IMR-90 (cell line): ENCODE results near the gene TDRD12. TPM values are rescaled to one million over a fixed set of nuclear protein-coding genes. Genes with fewer than 3 reads are reported as not detected.

Experiments used
- ATAC-seq: fragments of 200-7000 bp; cut with Tn5 transposase; 2 replicates; pipeline ENCODE4 v1.9.1; 2020; ENCODE audit warnings: low read depth, mild to moderate bottlenecking, moderate library complexity
- BruUV-seq: library from RNA; stranded (reverse); fragments of 400-500 nt; replicated peaks from 2 replicates; lab custom pipeline; 2021; lab: Mats Ljungman, UMichigan
- CTCF ChIA-PET: fragments of 300-600 bp; formaldehyde crosslinking; extraction: SDS; loops from one replicate; lab custom pipeline; 2021; ENCODE audit warnings: antibody characterized with exemption; lab: Yijun Ruan, JAX
- POLR2A ChIA-PET: fragments of 300-600 bp; sonication (Branson Sonifier 250); formaldehyde crosslinking; loops from one replicate; lab custom pipeline; 2022; ENCODE audit warnings: antibody characterized with exemption; ENCODE audit not compliant: unreplicated experiment; lab: Charles Lee
- DNase-seq: peaks from one replicate; pipeline ENCODE4 v3.0.0; 2013
- H2AFZ ChIP-seq: replicated peaks from 2 replicates; pipeline ENCODE3; 2013; ENCODE audit warnings: low read length, mild to moderate bottlenecking; ENCODE audit not compliant: poor library complexity
- H2AK5ac ChIP-seq: 2 replicates; pipeline ENCODE4 v1.6.1; 2013; ENCODE audit warnings: low read depth, low read length, inconsistent platforms
- H2AK9ac ChIP-seq: replicated peaks from 2 replicates; pipeline ENCODE3; 2013; ENCODE audit warnings: mild to moderate bottlenecking, low read depth, low read length, moderate library complexity; ENCODE audit not compliant: poor library complexity
- H2BK120ac ChIP-seq: 2 replicates; pipeline ENCODE4 v1.6.1; 2013; ENCODE audit warnings: low read depth, low read length, inconsistent platforms
- H2BK15ac ChIP-seq: 3 replicates; pipeline ENCODE4 v1.6.1; 2013; ENCODE audit warnings: low read depth, low read length, inconsistent platforms
- H2BK20ac ChIP-seq: 2 replicates; pipeline ENCODE4 v1.6.1; 2013; ENCODE audit warnings: low read depth, mild to moderate bottlenecking, inconsistent platforms, low read length, moderate library complexity
- H2BK5ac ChIP-seq: 2 replicates; pipeline ENCODE4 v1.6.1; 2013; ENCODE audit warnings: mild to moderate bottlenecking, low read depth, low read length, inconsistent platforms; ENCODE audit not compliant: poor library complexity, severe bottlenecking
- H3K14ac ChIP-seq: replicated peaks from 2 replicates; pipeline ENCODE4 v1.6.1; 2013; ENCODE audit warnings: low read depth, low read length, inconsistent platforms
- H3K18ac ChIP-seq: 2 replicates; pipeline ENCODE4 v1.6.1; 2013; ENCODE audit warnings: low read depth, low read length, control low read depth
- H3K23ac ChIP-seq: 2 replicates; pipeline ENCODE4 v1.6.1; 2013; ENCODE audit warnings: low read depth, low read length, inconsistent platforms
- H3K27ac ChIP-seq: 2 replicates; pipeline ENCODE4 v1.5.1; 2013; ENCODE audit warnings: mild to moderate bottlenecking, control low read depth, low read length; ENCODE audit not compliant: insufficient read depth
- H3K27me3 ChIP-seq: 2 replicates; pipeline ENCODE4 v1.6.1; 2013; ENCODE audit warnings: low read length; ENCODE audit not compliant: control insufficient read depth, insufficient read depth
- H3K36me3 ChIP-seq: 2 replicates; pipeline ENCODE4 v1.6.1; 2013; ENCODE audit warnings: low read length, mixed read lengths; ENCODE audit not compliant: control insufficient read depth, insufficient read depth
- H3K4ac ChIP-seq: 2 replicates; pipeline ENCODE4 v1.6.1; 2013; ENCODE audit warnings: low read depth, low read length, inconsistent platforms
- H3K4me1 ChIP-seq: 2 replicates; pipeline ENCODE4 v1.6.1; 2013; ENCODE audit warnings: low read length, mixed read lengths; ENCODE audit not compliant: control insufficient read depth, insufficient read depth
- H3K4me2 ChIP-seq: 2 replicates; pipeline ENCODE4 v1.6.1; 2013; ENCODE audit warnings: low read depth, mild to moderate bottlenecking, control low read depth, low read length, moderate library complexity
- H3K4me3 ChIP-seq: 2 replicates; pipeline ENCODE4 v1.5.1; 2013; ENCODE audit warnings: low read depth, mild to moderate bottlenecking, control low read depth, low read length, moderate library complexity; ENCODE audit not compliant: insufficient read depth
- H3K56ac ChIP-seq: 2 replicates; pipeline ENCODE4 v1.6.1; 2013; ENCODE audit warnings: low read length, inconsistent platforms; ENCODE audit not compliant: insufficient read depth; ENCODE audit errors: extremely low read depth
- H3K79me1 ChIP-seq, 2 experiments: 2 replicates each; pipeline ENCODE4 v1.6.1; 2013; ENCODE audit warnings: low read length in 2 of 2, inconsistent platforms in 1 of 2, low read depth in 1 of 2
- H3K9ac ChIP-seq: 2 replicates; pipeline ENCODE4 v1.6.1; 2013; ENCODE audit warnings: low read depth, low read length, control low read depth
- H3K9me1 ChIP-seq: 2 replicates; pipeline ENCODE4 v1.6.1; 2013; ENCODE audit warnings: low read length, inconsistent platforms; ENCODE audit not compliant: insufficient read depth
- H3K9me3 ChIP-seq: 2 replicates; pipeline ENCODE4 v1.6.1; 2013; ENCODE audit warnings: low read length; ENCODE audit not compliant: control insufficient read depth, insufficient read depth
- H4K20me1 ChIP-seq: 2 replicates; pipeline ENCODE4 v1.6.1; 2013; ENCODE audit warnings: low read length, inconsistent platforms; ENCODE audit not compliant: insufficient read depth
- H4K5ac ChIP-seq: 2 replicates; pipeline ENCODE4 v1.6.1; 2013; ENCODE audit warnings: mild to moderate bottlenecking, low read depth, low read length, control low read depth
- H4K8ac ChIP-seq, 2 experiments: 2 replicates each; pipeline ENCODE4 v1.6.1; 2013; ENCODE audit warnings: low read depth in 2 of 2, low read length in 2 of 2, control low read depth in 1 of 2, inconsistent platforms in 1 of 2
- H4K91ac ChIP-seq: 2 replicates; pipeline ENCODE4 v1.6.1; 2013; ENCODE audit warnings: low read depth, low read length, inconsistent platforms; ENCODE audit not compliant: insufficient read depth
- BHLHE40 ChIP-seq: fragments of 150-350 bp; IDR thresholded peaks from 2 replicates; pipeline ENCODE4 v1.6.1; 2016; ENCODE audit warnings: mild to moderate bottlenecking, low read depth, low read length
- FOS ChIP-seq: fragments of 150-350 bp; IDR thresholded peaks from 2 replicates; pipeline ENCODE4 v1.6.1; 2016; ENCODE audit warnings: low read depth, low read length
- MAFK ChIP-seq: IDR thresholded peaks from 2 replicates; pipeline ENCODE4 v1.6.1; 2012; ENCODE audit warnings: low read depth, low read length, improper control_type of control experiment
- MAZ ChIP-seq: IDR thresholded peaks from 2 replicates; pipeline ENCODE4 v1.6.1; 2012; ENCODE audit warnings: low read depth, mild to moderate bottlenecking, low read length, improper control_type of control experiment, moderate library complexity, borderline replicate concordance
- RAD21 ChIP-seq: IDR thresholded peaks from 2 replicates; pipeline ENCODE4 v1.6.1; 2012; ENCODE audit warnings: low read length, improper control_type of control experiment
- WGBS, 2 experiments: methylation state at CpG; one replicate each; pipeline versions ENCODE4 v1.1.5 to v1.1.7; 2013; ENCODE audit warnings: missing lambda C conversion rate in 2 of 2; ENCODE audit not compliant: insufficient read length in 1 of 2; ENCODE audit errors: extremely low coverage in 2 of 2; 5-methylcytosine and 5-hydroxymethylcytosine counted together
- dilution Hi-C: fragments of 300-500 bp; cut with HindIII; formaldehyde crosslinking; loops from one replicate; pipeline ENCODE4 v1.14.3; 2018; ENCODE audit warnings: low sequenced_read_pairs; ENCODE audit not compliant: unreplicated experiment
- in situ Hi-C: fragments of 300-500 bp; cut with MboI; formaldehyde crosslinking; loops from 3 replicates; pipeline ENCODE4 v1.14.3; 2019; ENCODE audit warnings: low sequenced_read_pairs, inconsistent platforms, mixed read lengths
- intact Hi-C: fragments of 100-400 bp; cut with micrococcal nuclease; formaldehyde crosslinking; loops from 2 replicates; pipeline ENCODE4 v1.10.0; 2022
- polyA plus RNA-seq, 3 experiments: library from polyadenylated mRNA; depleted of rRNA; stranded (reverse); fragments of >200 nt; gene quantifications; 2 replicates each; pipeline ENCODE4 v1.2.3, GENCODE V29; 2012; ENCODE audit warnings: low replicate concordance in 1 of 3
- total RNA-seq: library from RNA; depleted of rRNA; stranded (reverse); fragments of >200 nt; gene quantifications from 2 replicates; pipeline ENCODE4 v1.2.3, GENCODE V29; 2012
- TF ChIP-seq, protein P1 (sequence below): fragments of 150-350 bp; IDR thresholded peaks from 2 replicates; pipeline ENCODE4 v1.6.1; 2017; ENCODE audit warnings: mild to moderate bottlenecking, antibody characterized with exemption, low read length, low read depth

Gene TDRD12
- total and polyA plus RNA-seq, 2 of the 4 experiments (the other 2 are of a cell fraction) = under 0.01 to 0.07 TPM

DNA sequence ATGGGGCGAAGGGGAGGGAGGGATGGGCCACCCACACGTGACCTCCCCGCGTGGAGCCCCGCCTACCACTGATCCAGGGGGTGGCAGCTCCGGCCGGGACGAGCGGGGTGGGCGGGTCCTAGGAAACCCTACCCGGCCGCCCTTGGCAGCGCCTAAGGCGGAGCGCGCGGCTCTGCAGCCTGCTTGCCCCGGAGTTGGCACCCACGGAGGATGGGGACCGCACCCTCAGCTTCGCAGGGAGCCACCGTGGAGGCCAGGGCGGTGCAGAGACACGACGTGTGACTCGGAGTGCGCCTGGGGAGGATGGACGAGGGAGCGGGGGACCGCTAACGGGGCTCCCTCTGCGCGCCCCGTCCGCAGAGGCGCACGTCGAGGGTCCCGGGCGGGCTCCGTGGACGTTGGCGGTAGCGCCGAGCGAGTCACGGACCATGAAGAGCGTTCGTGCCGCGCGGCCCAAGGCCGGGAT is 43.8 kb upstream of the TDRD12 start, which contains the start of gene RGS9BP:
RGS9BP (plus strand) TSS at position 129 of the 466 bp plus-strand sequence. CDS start 416 bp downstream, outside the sequence.
- Histone ChIP-seq H3K27ac (peak within 1 kb of the TSS; percentile 81), H3K4me1 (peaks cover 8% of the 10 kb centered on the region; the same call in 1 of the 2 replicates), H2AK9ac (peak within 1 kb of the TSS; percentile 93), H2BK5ac (peak within 1 kb of the TSS; percentile 80), H3K18ac (no peak within 1 kb of the TSS), H3K56ac (no peak within 1 kb of the TSS), H3K9me3 (no peaks in the 10 kb centered on the region), H3K4me3 (peak within 1 kb of the TSS; percentile 97), H3K14ac (peak within 1 kb of the TSS; percentile 81; the same call in 1 of the 2 replicates), H3K9me1 (peaks cover 14% of the 10 kb centered on the region), H3K79me1 (peaks cover 22 to 35% of the 10 kb centered on the region in 2 experiments), H2BK20ac (no peak within 1 kb of the TSS), H4K5ac (peak within 1 kb of the TSS; percentile 42; the same call in 1 of the 2 replicates), H2BK120ac (no peak within 1 kb of the TSS), H2AFZ (peak within 1 kb of the TSS; percentile 99), H3K4ac (peak within 1 kb of the TSS; percentile 63), H3K36me3 (no peaks in the 10 kb centered on the region), H3K27me3 (peaks cover 34% of the 10 kb centered on the region), H3K9ac (peak within 1 kb of the TSS; percentile 87), H4K8ac (peak within 1 kb of the TSS; percentile 71 to 79), H2BK15ac (no peak within 1 kb of the TSS), H2AK5ac (no peak within 1 kb of the TSS), H4K91ac (no peak within 1 kb of the TSS; the same call in 1 of the 2 replicates), H3K23ac (no peak within 1 kb of the TSS), H4K20me1 (peaks cover 30% of the 10 kb centered on the region), H3K4me2 (peak within 1 kb of the TSS; percentile 91)
- DNase-seq = peak; percentile 59
- dilution Hi-C loops (no loop called here), in situ Hi-C loops (no loop called here), intact Hi-C loops (loop anchor here (1.0 kb wide), 1 partner anchor 394 kb away; no protein-coding TSS in a partner anchor)
- 0% methylated on average over 8 of the region's 53 CpGs; no CpG with 5 or more reads in 1 of the 2 experiments for WGBS, 2 experiments
- peak; percentile 80 for ATAC-seq
- BruUV-seq = no TSS peak
- ChIA-PET CTCF (no interaction called here), POLR2A (no interaction called here)
- TF ChIP-seq, protein P1, sequence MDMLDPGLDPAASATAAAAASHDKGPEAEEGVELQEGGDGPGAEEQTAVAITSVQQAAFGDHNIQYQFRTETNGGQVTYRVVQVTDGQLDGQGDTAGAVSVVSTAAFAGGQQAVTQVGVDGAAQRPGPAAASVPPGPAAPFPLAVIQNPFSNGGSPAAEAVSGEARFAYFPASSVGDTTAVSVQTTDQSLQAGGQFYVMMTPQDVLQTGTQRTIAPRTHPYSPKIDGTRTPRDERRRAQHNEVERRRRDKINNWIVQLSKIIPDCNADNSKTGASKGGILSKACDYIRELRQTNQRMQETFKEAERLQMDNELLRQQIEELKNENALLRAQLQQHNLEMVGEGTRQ = peak; percentile 91
- TF ChIP-seq RAD21 = no peak
- peak; percentile 19; the same call in 1 of the 2 replicates for TF ChIP-seq MAZ
- no peak for TF ChIP-seq FOS
- TF ChIP-seq MAFK = no peak
- TF ChIP-seq BHLHE40 = peak; percentile 43; the same call in 1 of the 2 replicates
